SJCRH30 (cell line): Measurements from ENCODE around the gene RCSD1. TPM values are rescaled to one million over a fixed set of nuclear protein-coding genes. Genes with fewer than 3 reads are reported as not detected.
A peak's percentile ranks its signal among the peaks of the same experiment; 100 is the strongest.
"Not testable (repeated sequence)": the region's sequence is repeated elsewhere in the genome, so short reads cannot be mapped to it uniquely, and the experiment has no call there.

Source experiments
- DNase-seq, 2 experiments: peaks; one replicate each; pipeline ENCODE4 v3.0.0-alpha.2; 2015 to 2020
- H3K27ac ChIP-seq: fragments of 250-450 bp; sonication (Bioruptor Pico); 2 replicates; pipeline ENCODE4 v1.5.1; 2020; ENCODE audit warnings: mild to moderate bottlenecking, moderate library complexity
- H3K27me3 ChIP-seq: fragments of 250-450 bp; sonication (Bioruptor Pico); 2 replicates; pipeline ENCODE4 v1.5.1; 2020; ENCODE audit warnings: mild to moderate bottlenecking, moderate library complexity
- H3K36me3 ChIP-seq: fragments of 250-450 bp; sonication (Bioruptor Pico); 2 replicates; pipeline ENCODE4 v1.5.1; 2020; ENCODE audit warnings: mild to moderate bottlenecking, moderate library complexity
- H3K4me1 ChIP-seq: fragments of 250-450 bp; sonication (Bioruptor Pico); 2 replicates; pipeline ENCODE4 v1.5.1; 2020; ENCODE audit warnings: mild to moderate bottlenecking, moderate library complexity
- H3K4me3 ChIP-seq: fragments of 250-450 bp; sonication (Bioruptor Pico); 2 replicates; pipeline ENCODE4 v1.5.1; 2020; ENCODE audit warnings: mild to moderate bottlenecking, moderate library complexity
- H3K9me3 ChIP-seq: fragments of 250-450 bp; sonication (Bioruptor Pico); replicated peaks from 2 replicates; pipeline ENCODE4 v1.5.1; 2020; ENCODE audit warnings: mild to moderate bottlenecking, moderate library complexity
- total RNA-seq: library from RNA; depleted of rRNA; stranded (reverse); fragments of >200 nt; shearing (Covaris generic); gene quantifications from 2 replicates; pipeline ENCODE4 v1.2.3, GENCODE V29; 2014

RCSD1 gene
- total RNA-seq, 1 experiment from 2014 or later, result 0.16 TPM

DNA sequence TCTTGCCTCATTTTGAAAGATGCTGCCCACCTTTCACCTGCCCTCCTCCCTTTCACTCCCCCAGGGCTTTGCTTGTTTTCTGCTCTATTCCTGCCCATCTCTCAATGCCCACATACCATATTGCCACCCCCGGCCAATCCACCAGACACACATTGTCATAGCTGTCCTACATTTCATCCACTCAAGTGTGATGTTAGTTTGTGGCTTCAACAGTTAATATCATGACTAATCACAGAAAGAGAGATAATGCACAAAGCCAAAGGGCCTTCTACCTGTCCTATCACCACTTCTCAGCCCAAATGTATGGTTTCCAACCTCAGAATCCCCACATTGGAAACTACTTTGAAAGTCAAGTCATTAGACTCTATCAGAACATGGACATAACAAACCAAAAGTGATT, 18.0 kb upstream of the RCSD1 start:
- DNase-seq, result no peak
- Histone ChIP-seq H3K9me3 (no peaks in the 10 kb centered on the region; the same call in 1 of the 2 replicates), H3K4me3 (no peak overlapping the region), H3K36me3 (no peaks in the 10 kb centered on the region), H3K4me1 (no peaks in the 10 kb centered on the region), H3K27me3 (no peaks in the 10 kb centered on the region), H3K27ac (no peak overlapping the region)

DNA sequence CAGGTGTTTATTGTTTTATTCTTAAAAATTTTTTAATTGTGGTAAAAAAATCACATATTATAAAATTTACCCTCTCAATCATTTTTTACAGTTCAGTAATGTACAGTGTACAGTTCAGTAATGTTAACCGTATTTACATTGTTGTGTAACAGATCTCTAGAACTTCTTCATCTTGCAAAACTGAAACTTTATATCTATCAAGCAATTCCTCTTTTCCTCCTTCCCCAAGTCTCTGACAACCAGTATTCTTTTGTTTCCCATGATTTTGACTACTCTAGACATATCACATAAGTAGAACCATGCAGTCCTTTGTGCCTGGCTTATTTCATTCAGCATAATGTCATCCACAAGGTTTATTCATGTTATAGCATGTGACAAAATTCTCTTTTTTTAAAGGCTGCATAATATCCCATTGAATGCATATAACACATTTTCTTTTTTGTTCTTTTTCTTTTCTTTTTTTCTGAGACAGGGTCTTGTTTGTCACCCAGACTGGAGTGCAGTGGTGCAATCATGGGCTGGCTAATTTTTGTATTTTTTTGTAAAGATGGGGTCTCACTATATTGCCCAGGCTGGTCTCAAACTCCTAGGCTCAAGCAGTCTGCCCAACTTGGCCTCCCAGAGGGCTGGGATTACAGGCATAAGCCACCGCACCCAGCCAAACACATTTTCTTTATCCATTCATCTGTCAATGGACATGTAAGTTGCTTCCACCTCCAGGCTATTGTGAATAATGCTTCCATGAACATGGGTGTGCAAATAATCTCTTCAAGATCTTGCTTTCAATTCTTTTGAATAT, 17.2 kb upstream of the RCSD1 start:
- Histone ChIP-seq H3K4me1 (peaks cover 4% of the 10 kb centered on the region; the same call in 1 of the 2 replicates), H3K9me3 (no peaks in the 10 kb centered on the region; the same call in 1 of the 2 replicates)
- no peak for DNase-seq

DNA sequence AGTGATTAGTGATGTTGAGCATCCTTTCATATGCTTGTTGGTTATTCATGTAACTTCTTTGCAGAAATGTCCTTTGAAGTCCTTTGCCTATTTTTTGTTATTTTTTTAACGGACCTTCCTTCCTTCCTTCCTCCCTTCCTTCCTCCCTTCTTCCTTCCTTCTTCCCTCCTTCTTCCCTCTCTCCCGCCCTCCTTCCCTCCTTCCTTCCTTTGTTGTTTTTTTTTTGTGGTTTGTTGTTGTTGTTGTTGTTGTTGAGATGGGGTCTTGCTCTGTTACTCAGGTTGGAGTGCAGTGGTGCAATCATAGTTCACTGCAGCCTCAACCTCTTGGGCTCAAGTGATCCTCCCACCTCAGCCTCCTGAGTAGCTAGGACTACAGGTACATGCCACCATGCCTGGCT, 16.0 kb upstream of the RCSD1 start:
- not testable (repeated sequence) for H3K9me3 ChIP-seq, DNase-seq, H3K36me3 ChIP-seq, H3K27me3 ChIP-seq, H3K4me1 ChIP-seq, H3K4me3 ChIP-seq, H3K27ac ChIP-seq

More for the DNA sequence above, 17.2 kb upstream of the RCSD1 start:
- no peaks in the 10 kb centered on the region for H3K36me3 ChIP-seq
- H3K27ac ChIP-seq, result no peak overlapping the region
- no peak overlapping the region for H3K4me3 ChIP-seq
- no peaks in the 10 kb centered on the region for H3K27me3 ChIP-seq

DNA sequence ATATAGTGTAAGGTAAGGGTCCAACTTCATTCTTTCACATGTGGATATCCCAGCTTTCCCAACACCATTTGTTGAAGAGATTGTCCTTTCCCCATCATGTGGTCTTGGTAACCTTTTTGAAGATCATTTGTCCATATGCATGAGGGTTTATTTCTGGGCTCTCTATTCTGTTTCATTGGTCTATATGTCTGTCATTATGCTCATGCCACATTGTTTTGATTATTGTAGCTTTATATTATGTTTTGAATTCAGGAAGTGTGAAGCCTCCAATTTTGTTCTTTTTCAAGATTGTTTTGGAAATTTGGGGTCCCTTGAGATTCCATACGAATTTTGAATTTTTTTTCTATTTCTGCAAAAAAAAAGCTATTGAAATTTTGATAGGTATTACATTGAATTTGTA, 15.2 kb upstream of the RCSD1 start:
- H3K4me1 ChIP-seq, result peaks cover 4% of the 10 kb centered on the region; the same call in 1 of the 2 replicates
- no peaks in the 10 kb centered on the region for H3K36me3 ChIP-seq

DNA sequence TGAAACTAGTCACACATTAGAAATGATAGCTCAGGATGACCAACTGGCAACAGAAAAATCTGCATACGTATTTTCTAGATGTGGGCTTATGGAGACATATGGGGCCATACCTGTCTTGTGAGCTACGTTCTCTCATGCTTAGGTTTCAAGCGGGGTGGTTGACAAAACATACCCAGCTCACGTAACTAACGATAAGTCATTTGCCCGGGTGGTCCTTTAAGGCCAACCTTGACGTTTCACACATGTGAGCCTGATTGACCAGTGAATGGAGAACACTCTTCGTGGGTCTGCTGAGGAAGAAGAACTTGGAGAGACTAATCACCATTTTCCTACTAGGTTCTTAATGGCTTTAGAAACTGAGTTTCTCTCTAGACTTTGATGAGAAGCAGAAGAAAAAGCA, 13.5 kb upstream of the RCSD1 start:
- no peaks in the 10 kb centered on the region; the same call in 1 of the 2 replicates for H3K9me3 ChIP-seq
- H3K4me3 ChIP-seq, result no peak overlapping the region
- no peak for DNase-seq
- no peaks in the 10 kb centered on the region for H3K36me3 ChIP-seq
- H3K27me3 ChIP-seq, result no peaks in the 10 kb centered on the region
- H3K27ac ChIP-seq, result no peak overlapping the region
- peaks cover 4% of the 10 kb centered on the region; the same call in 1 of the 2 replicates for H3K4me1 ChIP-seq

More for the DNA sequence above, 15.2 kb upstream of the RCSD1 start:
- DNase-seq, result no peak
- Histone ChIP-seq H3K9me3 (no peaks in the 10 kb centered on the region; the same call in 1 of the 2 replicates), H3K27ac (no peak overlapping the region), H3K27me3 (no peaks in the 10 kb centered on the region), H3K4me3 (no peak overlapping the region)

DNA sequence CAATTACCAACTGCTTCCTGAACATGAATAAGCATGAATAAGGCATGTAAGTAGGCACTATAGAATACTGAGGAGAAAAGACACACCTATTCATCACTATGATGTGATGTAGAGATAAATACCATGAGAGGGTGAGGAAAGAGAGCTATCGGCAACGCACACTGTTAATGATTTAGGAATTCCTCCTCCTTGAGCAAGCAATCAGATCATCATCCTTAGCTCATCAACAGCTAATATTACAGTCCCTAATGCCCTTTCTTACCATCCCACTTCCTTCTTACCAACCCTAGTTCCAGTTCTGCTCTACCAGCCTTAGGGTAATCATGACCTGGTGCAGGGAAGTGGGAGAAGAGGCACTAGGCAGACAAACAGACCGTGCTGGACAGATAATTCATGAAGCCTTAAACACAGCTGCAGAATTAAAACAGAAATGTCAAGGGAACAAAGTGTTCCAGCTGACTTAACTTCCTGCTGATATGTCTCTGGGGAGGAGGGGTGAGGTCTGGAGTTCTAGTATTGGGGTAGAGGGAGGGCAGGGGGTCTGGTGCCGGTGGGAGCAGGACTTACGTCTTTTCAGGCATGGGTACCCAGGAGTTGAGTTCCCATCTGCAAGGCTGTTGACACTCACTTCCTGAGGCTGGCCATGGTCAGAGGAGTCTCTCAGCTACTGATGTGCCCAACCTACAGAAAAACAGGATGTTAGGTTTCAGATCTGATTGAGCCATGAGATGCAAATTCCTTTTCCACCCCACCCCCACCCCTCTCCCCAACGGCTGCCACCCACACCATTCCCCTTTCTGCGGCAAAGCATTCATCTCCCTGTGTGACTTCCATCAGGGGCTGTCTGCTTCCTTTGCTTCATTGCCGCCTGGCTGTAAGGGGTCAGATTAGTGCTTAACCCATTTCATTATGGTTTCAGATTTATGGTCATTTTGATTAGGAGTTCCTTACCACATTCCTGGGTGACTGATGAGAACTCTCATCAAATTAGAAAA, 12.6 kb upstream of the RCSD1 start:
- Histone ChIP-seq H3K27ac (no peak overlapping the region), H3K4me3 (no peak overlapping the region), H3K27me3 (no peaks in the 10 kb centered on the region), H3K36me3 (no peaks in the 10 kb centered on the region), H3K4me1 (peaks cover 4% of the 10 kb centered on the region; the same call in 1 of the 2 replicates), H3K9me3 (no peaks in the 10 kb centered on the region; the same call in 1 of the 2 replicates)
- no peak for DNase-seq

DNA sequence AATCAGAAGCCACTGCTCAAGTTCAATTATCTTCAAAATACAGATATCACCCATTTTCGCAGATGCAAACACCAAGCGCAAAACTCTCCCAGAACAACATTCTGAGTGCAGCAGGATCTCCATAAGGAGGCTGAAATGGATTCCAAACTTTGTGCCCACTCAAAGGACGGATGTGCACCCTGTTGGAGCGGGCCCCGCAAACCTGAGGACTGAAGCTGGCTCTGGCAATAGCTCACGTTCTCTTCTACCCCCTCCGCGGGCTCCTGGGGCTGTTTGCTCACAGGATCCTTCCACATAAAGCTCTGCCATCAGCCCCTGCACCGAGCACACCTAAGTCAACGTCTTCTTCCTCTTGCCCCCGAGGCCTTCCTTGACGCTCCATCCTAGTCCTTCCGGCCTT, 11.7 kb upstream of the RCSD1 start:
- DNase-seq, result no peak

DNA sequence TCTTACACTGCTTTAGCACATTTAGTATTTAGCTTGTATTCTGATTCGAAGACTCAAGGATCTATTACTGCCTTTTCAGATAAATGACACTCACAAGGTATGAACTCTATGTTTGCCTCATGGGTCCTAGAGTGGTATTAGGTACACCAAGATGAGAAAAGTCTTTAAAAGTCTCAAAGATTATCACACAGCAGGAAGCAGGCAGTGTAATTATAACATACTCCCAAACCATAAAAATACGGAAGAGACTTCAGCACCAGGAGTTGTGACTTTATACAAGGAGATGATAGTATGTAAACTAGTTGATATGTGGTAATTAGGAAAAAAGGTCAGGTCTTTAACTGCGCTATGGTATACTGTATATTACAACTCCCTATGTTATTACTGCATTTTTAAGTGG, 11.2 kb upstream of the RCSD1 start:
- Histone ChIP-seq H3K27me3 (no peaks in the 10 kb centered on the region), H3K4me3 (no peak overlapping the region), H3K36me3 (no peaks in the 10 kb centered on the region), H3K27ac (no peak overlapping the region), H3K9me3 (no peaks in the 10 kb centered on the region; the same call in 1 of the 2 replicates), H3K4me1 (peaks cover 4% of the 10 kb centered on the region; the same call in 1 of the 2 replicates)
- DNase-seq, result no peak

More for the DNA sequence above, 11.7 kb upstream of the RCSD1 start:
- no peaks in the 10 kb centered on the region for H3K27me3 ChIP-seq
- no peak overlapping the region for H3K4me3 ChIP-seq
- H3K27ac ChIP-seq, result no peak overlapping the region
- H3K4me1 ChIP-seq, result peaks cover 4% of the 10 kb centered on the region; the same call in 1 of the 2 replicates
- no peaks in the 10 kb centered on the region for H3K36me3 ChIP-seq
- no peaks in the 10 kb centered on the region; the same call in 1 of the 2 replicates for H3K9me3 ChIP-seq

DNA sequence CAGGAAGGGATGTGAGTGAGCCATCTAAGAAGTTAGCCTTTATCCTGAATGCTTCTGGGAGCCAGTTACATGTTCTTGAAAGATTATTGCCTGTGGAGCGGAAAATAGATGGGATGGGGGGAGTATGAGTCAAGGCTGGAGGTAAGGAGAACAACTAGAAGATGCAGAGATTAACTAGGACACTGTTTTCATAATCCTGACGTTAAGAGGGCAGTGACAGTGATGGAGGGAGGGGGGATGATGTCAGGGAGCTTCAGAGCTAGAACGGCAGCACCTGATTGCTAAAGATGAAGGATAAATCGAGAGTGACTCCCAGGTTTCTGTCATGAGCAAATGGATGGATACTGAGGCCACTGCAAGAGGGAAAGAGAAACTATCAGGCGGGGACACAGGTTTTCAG, 10.0 kb upstream of the RCSD1 start:
- Histone ChIP-seq H3K27me3 (no peaks in the 10 kb centered on the region), H3K4me1 (peaks cover 4% of the 10 kb centered on the region; the same call in 1 of the 2 replicates), H3K9me3 (no peaks in the 10 kb centered on the region), H3K4me3 (no peak overlapping the region), H3K36me3 (no peaks in the 10 kb centered on the region), H3K27ac (no peak overlapping the region)
- no peak for DNase-seq

DNA sequence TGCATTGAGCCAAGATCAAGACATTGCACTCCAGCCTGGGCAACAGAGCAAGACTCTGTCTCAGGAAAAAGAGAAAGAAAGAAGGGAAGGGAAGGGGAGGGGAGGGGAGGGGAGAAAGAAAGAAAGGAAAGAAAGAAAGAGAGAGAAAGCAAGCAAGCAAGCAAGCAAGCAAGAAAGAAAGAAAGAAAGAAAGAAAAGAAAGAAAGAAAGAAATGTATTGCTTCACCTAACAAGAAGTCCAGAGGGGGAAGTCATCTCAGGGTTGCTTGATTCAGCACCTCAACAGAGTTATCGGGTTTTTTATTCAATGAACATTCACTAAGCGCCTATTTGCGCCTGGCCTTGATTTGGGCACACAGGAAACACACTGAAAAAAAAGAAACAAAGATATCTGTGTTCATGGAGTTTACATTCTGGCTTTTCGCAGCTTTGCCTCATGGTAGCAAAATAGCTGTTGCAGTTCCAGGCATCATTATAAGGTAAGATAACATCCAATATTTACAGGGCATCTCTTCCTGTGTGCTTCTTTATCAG, 8.2 kb upstream of the RCSD1 start:
- DNase-seq, result no peak
- H3K9me3 ChIP-seq, result no peaks in the 10 kb centered on the region
- peaks cover 4% of the 10 kb centered on the region; the same call in 1 of the 2 replicates for H3K4me1 ChIP-seq
- H3K27ac ChIP-seq, result no peak overlapping the region
- H3K27me3 ChIP-seq, result no peaks in the 10 kb centered on the region
- no peaks in the 10 kb centered on the region for H3K36me3 ChIP-seq
- H3K4me3 ChIP-seq, result no peak overlapping the region

DNA sequence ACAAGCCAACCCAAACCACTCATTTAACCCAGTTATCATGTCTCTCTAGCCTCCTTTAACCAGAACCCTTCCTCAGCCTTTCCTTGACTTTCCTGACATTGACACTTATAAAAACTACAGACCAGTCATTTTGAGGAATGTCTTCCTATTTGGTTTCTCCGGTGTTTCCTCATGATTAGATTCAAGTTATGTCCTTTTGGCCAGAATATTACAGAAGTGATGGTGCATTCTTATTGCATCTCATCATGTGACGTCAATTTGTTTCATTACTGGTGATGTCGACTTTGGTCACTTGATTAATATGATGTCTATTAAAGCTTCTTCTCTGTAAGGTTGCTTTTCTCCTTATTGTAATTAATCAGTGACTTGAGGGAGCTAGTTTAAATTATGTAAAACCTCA, 6.1 kb upstream of the RCSD1 start:
- H3K4me3 ChIP-seq, result no peak overlapping the region
- H3K36me3 ChIP-seq, result no peaks in the 10 kb centered on the region
- no peaks in the 10 kb centered on the region for H3K9me3 ChIP-seq
- DNase-seq, result no peak
- no peak overlapping the region for H3K27ac ChIP-seq
- peaks cover 14% of the 10 kb centered on the region for H3K4me1 ChIP-seq
- no peaks in the 10 kb centered on the region for H3K27me3 ChIP-seq

DNA sequence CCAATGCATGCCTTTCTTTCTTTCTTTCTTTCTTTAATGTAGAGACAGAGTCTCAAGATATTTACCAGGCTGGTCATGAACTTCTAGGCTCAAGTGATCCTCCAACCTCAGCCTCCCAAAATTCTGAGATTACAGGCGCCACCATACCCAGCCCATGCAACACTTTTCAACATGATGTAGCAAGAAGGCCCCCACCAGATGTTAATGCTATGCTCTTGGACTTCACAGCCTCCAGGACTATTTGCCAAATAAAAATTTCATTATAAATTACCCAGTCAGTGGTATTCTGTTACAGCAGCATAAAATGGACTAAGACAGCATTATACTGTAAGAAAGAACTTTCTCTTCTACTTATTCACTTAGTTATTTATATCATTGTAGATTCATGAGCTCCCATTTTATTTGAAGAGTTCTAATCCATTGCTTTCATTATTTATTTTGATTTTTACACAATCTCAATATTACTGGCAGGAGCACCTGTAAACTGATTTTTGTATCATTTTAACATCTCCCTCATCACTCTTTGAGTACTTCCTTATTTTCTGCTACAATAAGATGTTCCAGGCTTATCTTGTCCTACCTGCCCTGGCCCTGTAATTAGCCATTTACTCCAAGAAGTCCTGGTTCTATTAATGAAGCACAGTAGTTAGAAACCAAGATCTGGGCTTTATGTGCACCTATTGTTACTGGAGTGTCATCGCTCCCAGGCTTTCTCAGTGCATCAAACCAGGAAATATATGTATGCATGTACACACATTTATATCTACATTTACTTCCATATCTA, 4.8 kb upstream of the RCSD1 start:
- Histone ChIP-seq H3K27ac (no peak overlapping the region), H3K9me3 (no peaks in the 10 kb centered on the region), H3K4me3 (no peak overlapping the region), H3K27me3 (no peaks in the 10 kb centered on the region), H3K4me1 (peaks cover 14% of the 10 kb centered on the region), H3K36me3 (no peaks in the 10 kb centered on the region)
- no peak for DNase-seq

DNA sequence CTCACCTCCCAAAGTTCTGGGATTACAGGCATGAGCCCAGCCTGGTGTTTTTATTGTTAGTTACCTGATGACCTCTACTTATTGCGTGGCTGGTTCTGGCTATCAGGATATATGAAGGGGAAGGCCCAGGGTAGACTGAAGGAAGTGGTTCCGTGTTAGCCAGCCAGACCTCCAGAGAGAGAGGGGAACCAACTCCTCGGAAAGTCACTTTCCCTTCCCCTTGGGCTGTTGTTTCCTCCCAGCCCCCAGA, 2.5 kb upstream of the RCSD1 start:
- no peak overlapping the region for H3K4me3 ChIP-seq
- peak overlapping the region; percentile 53 for H3K27ac ChIP-seq
- H3K4me1 ChIP-seq, result peaks cover 14% of the 10 kb centered on the region
- no peaks in the 10 kb centered on the region for H3K27me3 ChIP-seq
- no peaks in the 10 kb centered on the region for H3K9me3 ChIP-seq
- no peaks in the 10 kb centered on the region for H3K36me3 ChIP-seq
- DNase-seq, result no peak
